ENCODE results near the gene COL4A6.
A peak's percentile ranks its signal among the peaks of the same experiment; 100 is the strongest.

The COL4A6 gene

DNA sequence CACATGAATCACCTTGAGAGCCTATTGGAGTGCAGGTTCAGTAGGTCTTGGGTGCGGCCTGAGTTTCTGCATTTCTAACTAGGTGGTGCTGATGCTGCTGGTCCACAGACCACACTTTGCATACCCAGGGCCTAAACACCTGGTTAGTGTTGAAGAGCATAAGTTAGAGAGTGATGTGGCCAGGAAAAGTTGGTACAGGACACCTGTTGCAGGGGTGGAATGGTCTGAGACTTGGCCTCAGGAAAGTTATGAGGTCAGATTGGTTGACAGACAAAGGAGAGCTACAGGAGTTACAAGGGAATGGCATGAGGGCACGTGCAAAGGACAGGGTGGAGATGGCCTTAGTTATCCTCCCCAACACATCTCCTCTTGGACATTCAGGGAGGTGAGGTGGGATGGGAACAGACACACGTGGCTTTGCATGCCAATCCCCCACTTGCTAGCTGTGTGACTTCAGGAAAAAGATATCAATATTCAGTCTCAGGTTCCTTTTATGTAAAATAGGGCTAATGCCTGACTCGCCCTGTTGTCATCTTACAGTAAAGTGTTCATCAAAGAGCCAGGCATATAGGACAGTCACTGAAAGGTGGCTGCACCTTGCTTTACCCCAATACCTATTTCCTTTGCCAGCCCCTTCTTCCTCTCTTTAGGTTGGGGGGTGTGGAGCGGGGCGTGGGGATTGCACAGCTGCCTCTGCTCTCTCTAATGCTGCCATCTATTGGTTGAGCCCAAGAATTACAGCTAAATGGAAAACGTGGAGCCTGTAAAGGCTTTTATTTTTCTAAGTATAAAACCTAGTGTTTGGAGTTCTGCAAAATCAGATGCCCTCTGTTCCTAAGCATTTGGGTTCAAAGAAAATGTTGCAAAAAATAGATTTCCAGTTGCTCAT lies 299.2 kb downstream of the COL4A6 start:
- DNase-seq = peak; percentile 31

DNA sequence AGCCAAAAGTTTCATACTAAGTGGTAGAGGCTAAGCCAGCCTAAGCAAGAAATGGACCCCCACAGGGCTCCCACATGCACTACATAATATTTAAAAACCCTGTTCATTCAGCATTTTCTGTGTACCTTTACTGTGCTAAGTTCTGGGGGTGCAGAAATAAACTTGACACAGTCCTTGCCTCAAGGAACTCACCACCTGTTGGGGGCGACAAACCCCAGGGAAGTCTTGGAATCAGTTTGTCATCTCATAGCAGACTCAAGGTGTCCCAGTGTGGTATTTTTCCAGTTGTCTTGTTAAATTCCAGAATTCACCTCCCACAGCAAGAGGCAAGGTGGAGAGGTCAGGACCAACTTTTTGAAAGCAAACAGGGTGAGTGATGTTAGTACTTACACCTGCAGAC lies 303.5 kb downstream of the COL4A6 start:
- DNase-seq = no peak

DNA sequence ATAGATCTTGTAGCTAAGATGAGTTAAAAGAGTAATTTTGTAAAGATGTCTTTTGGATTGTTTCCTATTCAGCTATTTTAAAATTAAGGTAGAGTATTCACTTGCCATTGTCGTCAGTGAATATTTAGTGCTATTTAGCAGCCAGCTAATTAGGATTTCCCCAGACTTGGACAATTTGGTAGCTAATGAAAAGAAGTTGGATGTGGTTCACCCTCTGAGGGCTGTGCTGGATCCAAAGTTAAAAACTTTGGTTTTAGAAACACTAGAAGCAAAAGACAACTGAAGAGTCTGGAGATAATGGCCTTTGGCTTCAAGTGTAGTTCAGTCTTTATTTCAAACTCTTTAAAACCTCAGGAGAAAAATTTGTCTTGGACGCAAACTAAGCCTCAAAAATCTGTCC lies 305.3 kb downstream of the COL4A6 start:
- DNase-seq = no peak

DNA sequence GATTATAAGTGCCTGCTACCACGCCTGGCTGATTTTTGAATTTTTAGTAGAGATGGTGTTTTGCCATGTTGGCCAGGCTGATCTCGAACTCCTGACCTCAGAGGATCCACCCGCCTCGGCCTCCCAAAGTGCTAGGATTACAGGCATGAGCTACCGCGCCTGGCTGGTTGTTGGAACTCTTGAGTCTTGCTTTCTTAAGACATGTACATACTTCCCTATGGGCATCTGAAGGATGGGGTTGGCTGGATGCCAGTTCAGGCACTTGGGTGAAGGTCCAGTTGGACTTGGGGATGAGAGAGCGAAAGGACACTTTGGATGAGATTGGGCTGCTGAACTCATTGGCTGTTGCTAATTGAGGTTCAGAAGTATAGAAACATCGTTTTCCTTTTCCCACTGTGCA lies 306.2 kb downstream of the COL4A6 start:
- DNase-seq = no peak

DNA sequence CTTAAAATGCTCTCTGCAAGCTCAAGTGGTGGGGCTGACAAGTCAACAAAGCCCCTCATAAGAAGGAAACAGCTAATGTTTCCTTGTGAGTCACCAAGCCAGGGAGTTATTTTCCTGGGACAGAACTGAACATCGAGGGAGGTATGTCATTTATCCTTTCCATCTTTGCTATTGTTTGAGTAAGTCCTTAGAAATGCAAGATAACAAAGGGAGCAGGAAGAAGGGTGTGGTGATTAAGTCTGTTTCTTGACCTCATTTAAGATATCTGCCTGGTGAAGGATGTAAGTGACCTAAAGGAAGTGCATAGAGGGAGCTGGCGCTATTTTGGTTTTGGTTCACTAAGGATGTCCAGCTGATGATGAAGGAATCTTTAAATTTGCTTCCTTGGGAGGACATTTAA lies 306.8 kb downstream of the COL4A6 start:
- DNase-seq = no peak

DNA sequence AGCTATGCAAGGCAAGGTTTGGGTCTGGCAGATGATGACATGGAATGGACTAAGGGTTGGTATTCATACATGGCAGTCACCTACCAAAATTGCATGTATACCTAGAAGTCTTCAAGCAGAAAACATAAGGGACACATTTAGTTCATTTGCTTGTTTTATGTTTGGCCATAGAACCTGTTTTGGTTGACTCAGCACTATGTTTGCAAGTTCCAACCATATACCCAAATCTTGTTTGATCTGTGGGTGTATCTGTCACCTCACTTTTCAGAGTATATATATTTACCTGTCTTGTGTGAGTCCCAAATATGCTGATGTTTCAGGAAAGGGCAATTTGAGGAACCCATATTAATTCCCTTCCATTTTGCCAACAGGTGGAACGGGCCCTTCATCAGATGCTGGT lies 307.3 kb downstream of the COL4A6 start:
- no peak for DNase-seq

DNA sequence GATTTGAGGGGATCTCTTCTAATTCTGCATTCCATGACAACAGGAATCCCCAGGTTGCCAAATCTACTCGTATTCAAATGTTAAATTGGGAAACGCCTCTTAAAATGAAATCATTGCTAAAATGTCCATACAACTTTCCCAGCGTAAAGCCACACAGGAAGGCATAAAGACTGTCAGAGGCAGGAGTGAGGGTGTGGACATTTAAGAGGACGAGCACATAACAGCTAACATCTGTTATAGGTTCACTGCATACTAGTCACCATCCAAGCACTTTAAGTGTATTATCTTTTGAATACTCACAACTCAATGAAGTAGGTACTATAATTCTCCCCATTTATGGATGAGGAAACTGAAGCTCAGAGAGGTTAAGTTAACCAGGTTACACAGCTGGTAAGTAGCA lies 311.1 kb downstream of the COL4A6 start:
- DNase-seq = no peak

DNA sequence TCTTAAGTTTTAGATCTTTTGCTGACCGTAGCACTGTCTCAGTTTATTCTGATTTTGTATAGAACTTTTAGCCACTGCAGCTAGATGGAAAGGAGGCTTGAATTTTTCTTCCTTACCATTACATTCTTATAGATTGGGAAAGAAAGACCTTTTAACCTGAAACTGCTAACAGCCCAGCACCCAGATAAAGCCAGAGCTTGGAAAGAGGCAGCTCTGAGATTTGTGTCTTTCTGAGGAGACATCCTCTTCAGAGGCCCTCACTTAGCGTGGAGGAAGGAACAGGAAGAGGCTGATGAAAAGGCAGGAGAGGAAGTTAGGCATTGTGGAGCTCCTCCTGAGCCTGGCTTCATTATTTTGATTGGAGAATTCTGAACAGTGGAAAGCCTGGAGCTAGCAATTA lies 311.6 kb downstream of the COL4A6 start:
- DNase-seq = no peak

DNA sequence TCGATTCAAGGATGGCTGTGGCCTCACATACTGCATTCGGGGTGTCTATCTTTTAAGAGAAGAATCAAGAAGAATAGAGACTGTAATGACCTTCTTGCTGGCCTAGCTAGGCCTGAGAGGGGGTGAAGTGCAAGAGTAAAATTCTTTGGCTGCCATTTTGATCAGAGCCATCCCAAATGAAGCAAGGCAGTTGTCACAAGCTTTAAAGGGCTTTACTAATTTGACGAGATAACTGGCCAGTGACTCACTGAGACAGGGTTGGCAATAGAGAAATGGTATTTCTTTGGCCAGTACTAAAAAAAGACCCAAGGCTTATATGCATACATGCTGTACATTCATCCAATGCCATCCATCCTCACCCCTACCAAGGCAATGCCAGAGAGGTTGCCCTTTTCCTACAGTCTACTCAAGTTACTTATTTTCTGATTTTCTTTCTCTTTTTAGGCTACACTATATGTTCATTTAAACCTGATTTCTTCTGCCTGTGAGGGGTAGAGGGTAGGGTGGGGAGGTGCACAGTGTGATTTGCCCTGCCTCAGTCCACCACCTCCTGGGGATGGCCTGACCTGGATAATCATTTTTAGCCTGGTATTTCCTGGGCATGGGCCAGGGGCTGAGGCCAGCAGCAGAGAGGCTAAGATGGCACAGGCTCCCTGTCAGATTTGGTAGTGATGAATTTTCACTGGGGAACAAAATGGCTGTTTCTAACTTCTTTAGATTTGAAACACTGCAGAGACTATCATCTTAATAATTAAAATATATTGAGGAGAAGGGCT lies 314.4 kb downstream of the COL4A6 start:
- DNase-seq = no peak

DNA sequence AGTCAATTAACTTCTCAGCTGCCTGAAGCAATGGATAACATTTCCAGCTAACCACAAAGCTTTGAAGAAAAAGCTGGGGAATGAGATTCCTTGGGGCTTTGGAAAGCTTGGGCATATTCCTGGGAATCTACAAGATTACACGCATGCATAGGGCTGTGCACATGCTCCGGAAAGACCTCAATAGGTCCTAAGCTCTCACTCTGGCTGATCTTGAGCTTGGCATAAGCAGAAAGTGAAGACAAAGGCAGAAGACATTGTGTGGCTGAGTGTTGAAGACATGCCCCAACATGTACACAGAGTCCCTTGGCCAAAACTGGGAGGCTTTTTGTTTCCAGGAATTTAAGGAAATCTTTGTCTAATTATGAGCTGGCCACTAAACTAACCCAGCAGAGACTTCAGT lies 315.5 kb downstream of the COL4A6 start:
- DNase-seq = no peak

DNA sequence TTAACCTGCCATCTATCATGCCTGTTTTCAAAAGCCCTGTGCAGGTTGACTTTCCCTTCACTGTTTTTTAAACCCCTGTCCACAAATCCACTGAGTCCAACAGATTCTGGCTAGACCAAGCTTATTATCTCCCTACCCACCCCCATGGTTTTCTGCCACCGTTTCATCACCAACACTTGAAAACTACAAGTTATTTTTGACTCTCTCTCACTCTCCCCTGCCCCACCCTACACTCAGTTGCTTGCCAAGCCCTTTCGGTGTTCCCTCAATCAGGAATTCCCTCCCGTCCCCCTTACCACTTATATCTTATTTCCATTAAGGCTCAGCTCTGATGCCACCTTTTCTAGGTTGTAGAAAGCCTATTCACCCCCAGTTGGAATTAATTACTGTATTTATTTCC lies 316.9 kb downstream of the COL4A6 start:
- no peak for DNase-seq

DNA sequence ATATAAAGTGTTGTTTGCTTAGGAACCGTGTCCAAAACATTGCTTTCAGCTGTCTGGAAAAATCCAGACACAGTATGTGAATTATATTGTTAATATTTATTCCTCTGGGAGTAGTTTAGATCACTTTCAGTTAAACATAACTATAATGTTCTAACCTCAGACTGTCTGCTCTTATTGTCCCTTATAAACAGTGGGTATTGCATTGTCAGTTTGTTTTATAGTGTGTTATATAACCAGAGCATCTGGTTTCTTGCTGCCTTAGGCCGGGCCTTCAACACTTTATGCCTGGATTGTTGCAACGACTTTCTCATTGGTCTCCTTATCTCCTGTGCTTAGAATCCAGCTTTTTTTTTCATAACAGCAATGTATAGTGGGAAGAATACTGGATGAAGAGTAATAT lies 320.2 kb downstream of the COL4A6 start:
- DNase-seq = no peak

DNA sequence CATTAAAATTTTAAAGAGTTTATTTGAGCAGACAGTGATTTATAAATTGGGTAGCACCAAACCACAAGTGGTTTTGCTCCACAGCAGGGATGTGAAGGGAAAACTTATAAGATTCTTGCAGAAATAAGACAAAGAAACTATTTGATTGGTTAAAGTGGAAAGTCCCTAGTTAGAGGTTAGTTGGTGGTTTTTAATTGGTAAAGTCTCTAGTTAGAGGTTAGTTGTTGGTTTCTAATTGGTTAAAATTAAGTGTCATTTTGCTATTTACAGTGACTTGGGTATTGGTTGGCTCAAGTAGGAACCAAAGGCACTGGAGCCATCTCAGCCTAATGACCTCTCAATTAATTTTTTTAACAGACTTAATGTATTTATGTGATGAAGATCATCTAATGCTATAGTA lies 323.7 kb downstream of the COL4A6 start:
- DNase-seq = no peak

All from hematopoietic multipotent progenitor cell treated with erythropoietin and hydrocortisone succinate and interleukin-3 and kit ligand, for 4 days (in vitro differentiated cells).